Measurements from ENCODE around the gene NFKBIL1. TPM values are rescaled to one million over a fixed set of nuclear protein-coding genes. Genes with fewer than 3 reads are reported as not detected.

The NFKBIL1 gene
- total and polyA plus RNA-seq, 9 of the 15 experiments (the other 6 are each of a cell fraction or from before 2014, with no cell fraction given): 0.49 to 33.1 (median 7.6) TPM

DNA sequence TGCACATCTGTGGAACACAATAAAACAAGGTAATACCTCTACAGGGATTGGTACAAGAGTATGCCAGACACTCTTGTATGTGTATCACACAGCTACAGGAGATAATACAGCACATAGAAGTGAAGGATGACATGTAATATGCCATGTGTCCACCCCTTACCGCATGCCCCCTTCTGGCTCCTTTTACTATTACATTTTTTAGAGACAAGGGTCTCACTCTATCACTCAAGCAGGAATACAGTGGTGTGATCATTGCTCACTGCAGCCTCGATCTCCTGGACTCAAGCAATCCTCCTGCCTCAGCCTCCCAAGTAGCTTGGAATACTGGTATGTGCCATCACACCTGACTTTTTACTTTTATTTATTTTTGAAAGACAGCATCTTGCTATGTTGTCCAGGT, 49.6 kb downstream of the NFKBIL1 start (continued):
- TF ChIP-seq, protein P1, sequence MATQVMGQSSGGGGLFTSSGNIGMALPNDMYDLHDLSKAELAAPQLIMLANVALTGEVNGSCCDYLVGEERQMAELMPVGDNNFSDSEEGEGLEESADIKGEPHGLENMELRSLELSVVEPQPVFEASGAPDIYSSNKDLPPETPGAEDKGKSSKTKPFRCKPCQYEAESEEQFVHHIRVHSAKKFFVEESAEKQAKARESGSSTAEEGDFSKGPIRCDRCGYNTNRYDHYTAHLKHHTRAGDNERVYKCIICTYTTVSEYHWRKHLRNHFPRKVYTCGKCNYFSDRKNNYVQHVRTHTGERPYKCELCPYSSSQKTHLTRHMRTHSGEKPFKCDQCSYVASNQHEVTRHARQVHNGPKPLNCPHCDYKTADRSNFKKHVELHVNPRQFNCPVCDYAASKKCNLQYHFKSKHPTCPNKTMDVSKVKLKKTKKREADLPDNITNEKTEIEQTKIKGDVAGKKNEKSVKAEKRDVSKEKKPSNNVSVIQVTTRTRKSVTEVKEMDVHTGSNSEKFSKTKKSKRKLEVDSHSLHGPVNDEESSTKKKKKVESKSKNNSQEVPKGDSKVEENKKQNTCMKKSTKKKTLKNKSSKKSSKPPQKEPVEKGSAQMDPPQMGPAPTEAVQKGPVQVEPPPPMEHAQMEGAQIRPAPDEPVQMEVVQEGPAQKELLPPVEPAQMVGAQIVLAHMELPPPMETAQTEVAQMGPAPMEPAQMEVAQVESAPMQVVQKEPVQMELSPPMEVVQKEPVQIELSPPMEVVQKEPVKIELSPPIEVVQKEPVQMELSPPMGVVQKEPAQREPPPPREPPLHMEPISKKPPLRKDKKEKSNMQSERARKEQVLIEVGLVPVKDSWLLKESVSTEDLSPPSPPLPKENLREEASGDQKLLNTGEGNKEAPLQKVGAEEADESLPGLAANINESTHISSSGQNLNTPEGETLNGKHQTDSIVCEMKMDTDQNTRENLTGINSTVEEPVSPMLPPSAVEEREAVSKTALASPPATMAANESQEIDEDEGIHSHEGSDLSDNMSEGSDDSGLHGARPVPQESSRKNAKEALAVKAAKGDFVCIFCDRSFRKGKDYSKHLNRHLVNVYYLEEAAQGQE (IDR thresholded peaks at IDR 0.05; ENCODE audit: borderline replicate concordance): peak; percentile 82
- TF ChIP-seq, protein P1 (CRISPR knock-in tag; IDR thresholded peaks at IDR 0.05; ENCODE audit: low read depth): no peak
- no peak for TF ChIP-seq ZNF175 (CRISPR knock-in tag; IDR thresholded peaks at IDR 0.05; ENCODE audit: low read depth)
- TF ChIP-seq U2AF2 (optimal IDR thresholded peaks at IDR 0.05; ENCODE audit: low read depth, low read length): no peak
- no peak for TF ChIP-seq ZNF717 (CRISPR knock-in tag; IDR thresholded peaks at IDR 0.05)
- TF ChIP-seq MYC (IDR thresholded peaks at IDR 0.05; ENCODE audit: low read depth, low read length): peak; percentile 65
- no peak for TF ChIP-seq MYC (CRISPR knock-in tag; IDR thresholded peaks at IDR 0.05; ENCODE audit: borderline replicate concordance, low read depth)
- TF ChIP-seq, protein P2, sequence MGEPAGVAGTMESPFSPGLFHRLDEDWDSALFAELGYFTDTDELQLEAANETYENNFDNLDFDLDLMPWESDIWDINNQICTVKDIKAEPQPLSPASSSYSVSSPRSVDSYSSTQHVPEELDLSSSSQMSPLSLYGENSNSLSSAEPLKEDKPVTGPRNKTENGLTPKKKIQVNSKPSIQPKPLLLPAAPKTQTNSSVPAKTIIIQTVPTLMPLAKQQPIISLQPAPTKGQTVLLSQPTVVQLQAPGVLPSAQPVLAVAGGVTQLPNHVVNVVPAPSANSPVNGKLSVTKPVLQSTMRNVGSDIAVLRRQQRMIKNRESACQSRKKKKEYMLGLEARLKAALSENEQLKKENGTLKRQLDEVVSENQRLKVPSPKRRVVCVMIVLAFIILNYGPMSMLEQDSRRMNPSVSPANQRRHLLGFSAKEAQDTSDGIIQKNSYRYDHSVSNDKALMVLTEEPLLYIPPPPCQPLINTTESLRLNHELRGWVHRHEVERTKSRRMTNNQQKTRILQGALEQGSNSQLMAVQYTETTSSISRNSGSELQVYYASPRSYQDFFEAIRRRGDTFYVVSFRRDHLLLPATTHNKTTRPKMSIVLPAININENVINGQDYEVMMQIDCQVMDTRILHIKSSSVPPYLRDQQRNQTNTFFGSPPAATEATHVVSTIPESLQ (CRISPR knock-in tag; IDR thresholded peaks at IDR 0.05): no peak
- peak; percentile 73 for TF ChIP-seq SMC3 (conservative IDR thresholded peaks at IDR 0.05; ENCODE audit: insufficient read depth, low read depth, low read length)
- no peak for TF ChIP-seq ZNF143 (CRISPR knock-in tag; IDR thresholded peaks at IDR 0.05)
- TF ChIP-seq CEBPG (CRISPR knock-in tag; IDR thresholded peaks at IDR 0.05): no peak
- no peak for TF ChIP-seq CEBPG (tag; conservative IDR thresholded peaks at IDR 0.05 in 1 of 2, IDR thresholded peaks at IDR 0.05 in 1 of 2)
- no peak for TF ChIP-seq PHB (CRISPR knock-in tag; IDR thresholded peaks at IDR 0.05)
- TF ChIP-seq FOXJ3 (CRISPR knock-in tag; IDR thresholded peaks at IDR 0.05): no peak
- peak; percentile 69 to 85 for TF ChIP-seq RAD21 (CRISPR knock-in tag; conservative IDR thresholded peaks at IDR 0.05 in 1 of 2, IDR thresholded peaks at IDR 0.05 in 1 of 2)
- no peak for TF ChIP-seq SMARCE1 (IDR thresholded peaks at IDR 0.05)
- TF ChIP-seq CBX2 (IDR thresholded peaks at IDR 0.05; ENCODE audit: insufficient read depth, low read length, poor library complexity, severe bottlenecking): no peak
- TF ChIP-seq ZNF124 (CRISPR knock-in tag; IDR thresholded peaks at IDR 0.05): no peak
- no peak for TF ChIP-seq ZNF224 (CRISPR knock-in tag; IDR thresholded peaks at IDR 0.05)
